Spleen (tissue), 11 donors: ENCODE data around the gene COL11A1. TPM values are rescaled to one million over a fixed set of nuclear protein-coding genes. Genes with fewer than 3 reads are reported as not detected.

ENCODE experiments used
- DNase-seq: peaks from one replicate; pipeline ENCODE4 v3.0.0-alpha.2; 2020
- H3K27ac ChIP-seq, 8 donors: fragments of 200-600 bp; sonication (generic) in 7 of 8; 1 replicate in 4 of 8; 2 replicates in 4 of 8; pipeline versions ENCODE4 v1.5.0 to v1.8.0; 2016 to 2021; ENCODE audit warnings: inconsistent platforms in 4 of 8, mild to moderate bottlenecking in 4 of 8, moderate library complexity in 1 of 8
- H3K27me3 ChIP-seq, 7 donors: fragments of 200-600 bp; sonication (generic) in 6 of 7; replicated peaks in 1 of 7; 1 replicate in 4 of 7; 2 replicates in 3 of 7; pipeline versions ENCODE4 v1.5.0 to v1.8.0; 2016 to 2021; ENCODE audit warnings: inconsistent platforms in 3 of 7, mild to moderate bottlenecking in 1 of 7
- H3K36me3 ChIP-seq, 6 donors: fragments of 200-600 bp; sonication (generic) in 5 of 6; 1 replicate in 4 of 6; 2 replicates in 2 of 6; pipeline versions ENCODE4 v1.5.0 to v1.8.0; 2016 to 2021; ENCODE audit warnings: inconsistent platforms in 2 of 6
- H3K4me1 ChIP-seq, 6 donors: fragments of 200-600 bp; sonication (generic) in 5 of 6; 1 replicate in 3 of 6; 2 replicates in 3 of 6; pipeline versions ENCODE4 v1.5.0 to v1.8.0; 2016 to 2021; ENCODE audit warnings: inconsistent platforms in 3 of 6
- H3K4me3 ChIP-seq, 8 donors: fragments of 200-600 bp; sonication (generic) in 7 of 8; 1 replicate in 4 of 8; 2 replicates in 4 of 8; pipeline versions ENCODE4 v1.5.0 to v1.8.0; 2016 to 2021; ENCODE audit warnings: inconsistent platforms in 4 of 8, mild to moderate bottlenecking in 4 of 8, moderate library complexity in 2 of 8
- H3K9me3 ChIP-seq, 8 donors: fragments of 200-600 bp; sonication (generic) in 7 of 8; 1 replicate in 4 of 8; 2 replicates in 4 of 8; pipeline versions ENCODE4 v1.5.0 to v1.8.0; 2016 to 2021; ENCODE audit warnings: inconsistent platforms in 4 of 8
- CTCF ChIP-seq, 11 experiments: fragments of 200-600 bp in 7 of 11; fragments of 450-650 bp in 4 of 11; sonication (generic) in 4 of 11; IDR thresholded peaks in 8 of 11; conservative IDR thresholded peaks in 3 of 11; 1 replicate in 7 of 11; 2 replicates in 4 of 11; pipeline versions ENCODE4 v1.4.0 to v1.8.0; 2016 to 2021; ENCODE audit warnings: antibody characterized with exemption in 11 of 11, inconsistent platforms in 4 of 11, mild to moderate bottlenecking in 1 of 11
- POLR2A ChIP-seq, 3 donors: fragments of 450-650 bp; IDR thresholded peaks; one replicate each; pipeline ENCODE4 v1.5.1; 2017; ENCODE audit warnings: antibody characterized with exemption in 3 of 3, mild to moderate bottlenecking in 1 of 3
- POLR2AphosphoS5 ChIP-seq, 3 donors: sonication (generic); formaldehyde crosslinking; IDR thresholded peaks; one replicate each; pipeline ENCODE4 v1.5.1; 2017; ENCODE audit warnings: antibody characterized with exemption in 3 of 3
- WGBS, 5 donors: extraction: QIAGEN DNeasy Blood & Tissue Kit in 3 of 5; methylation state at CpG; one replicate each; pipeline versions ENCODE4 v1.1.5 to v1.1.7; 2013 to 2018; 5-methylcytosine and 5-hydroxymethylcytosine counted together
- intact Hi-C: fragments of 100-400 bp; cut with DNase I; formaldehyde crosslinking; loops from one replicate; pipeline ENCODE4 v1.15.0; 2023; ENCODE audit warnings: low total_unique reads
- polyA plus RNA-seq, 3 donors: library from polyadenylated mRNA; stranded (reverse); fragments of 200-250 nt; gene quantifications; one replicate each; pipeline ENCODE4 v1.2.1, GENCODE V29; 2013
- total RNA-seq, 7 donors: library from RNA; depleted of rRNA in 3 of 7; stranded (reverse); fragments of >200 nt in 3 of 7; fragmentation: NEBNext Ultra II Directional in 4 of 7; extraction: Animal tissue kit (Norgen Biotek cat#: 25700) in 4 of 7; gene quantifications; one replicate each; pipeline versions ENCODE4 v1.1.0 to v1.2.1, GENCODE V29; 2016 to 2021
- donor health status: healthy with polysubstance abuse.
- donor health status: DM: no; HTN: no; CAD: no; lungs with moderate emphysema.
- donor health status: DM: no; HTN: no; CAD: no.
- donor health status: Bipolar disorder and iron deficiency.
- donor health status: healthy.
- donor health status: DM: no; HTN: no; CAD: no.
- donor health status: DM: yes; HTN: yes; CAD: no.

The COL11A1 gene
- total and polyA plus RNA-seq, 10 donors, result 0.02 to 11.1 (median 0.83) TPM; not detected in 1

GRCh38 chr1:102970496-102971078 lies 137.7 kb downstream of the COL11A1 start:
- DNase-seq, result no peak
- intact Hi-C loops, result no loop called here

GRCh38 chr1:102967786-102968185 lies 140.5 kb downstream of the COL11A1 start:
- Histone ChIP-seq H3K27ac (no peak overlapping the region), H3K4me3 (no peak overlapping the region), H3K4me1 (no peaks in the 10 kb centered on the region), H3K27me3 (no peaks in the 10 kb centered on the region), H3K36me3 (no peaks in the 10 kb centered on the region), H3K9me3 (no peaks in the 10 kb centered on the region)
- intact Hi-C loops, result no loop called here
- TF ChIP-seq CTCF (IDR thresholded peaks at IDR 0.05 in 8 of 11, conservative IDR thresholded peaks at IDR 0.05 in 3 of 11) (no peak), POLR2A (IDR thresholded peaks at IDR 0.05) (no peak), POLR2AphosphoS5 (IDR thresholded peaks at IDR 0.05) (no peak)
- no peak for DNase-seq
- WGBS, 5 donors, result 46 to 69% (median 61%) methylated on average over 1 of the region's 1 CpG

More at GRCh38 chr1:102970496-102971078, 137.7 kb downstream of the COL11A1 start:
- H3K9me3 ChIP-seq, result no peaks in the 10 kb centered on the region
- no peak overlapping the region for H3K4me3 ChIP-seq
- no peak overlapping the region for H3K27ac ChIP-seq
- H3K36me3 ChIP-seq, result no peaks in the 10 kb centered on the region
- no peaks in the 10 kb centered on the region for H3K27me3 ChIP-seq
- peak in 8 of 11 experiments; percentile 11 to 56 (median 48) for TF ChIP-seq CTCF (IDR thresholded peaks at IDR 0.05 in 8 of 11, conservative IDR thresholded peaks at IDR 0.05 in 3 of 11)
- no peak for TF ChIP-seq POLR2A (IDR thresholded peaks at IDR 0.05)
- no peaks in the 10 kb centered on the region for H3K4me1 ChIP-seq
- WGBS, 5 donors, result 59 to 67% (median 62%) methylated on average over 17 of the region's 17 CpGs

- DNase-seq, result no peak
- Histone ChIP-seq H3K9me3 (no peaks in the 10 kb centered on the region), H3K4me1 (no peaks in the 10 kb centered on the region), H3K27me3 (no peaks in the 10 kb centered on the region), H3K27ac (no peak overlapping the region), H3K4me3 (no peak overlapping the region), H3K36me3 (no peaks in the 10 kb centered on the region)
- no peak for TF ChIP-seq POLR2AphosphoS5 (IDR thresholded peaks at IDR 0.05)
- no peak for TF ChIP-seq POLR2A (IDR thresholded peaks at IDR 0.05)
- WGBS, 5 donors, result 84 to 87% (median 85%) methylated on average over 2 of the region's 2 CpGs
- intact Hi-C loops, result no loop called here
Observed at GRCh38 chr1:102961549-102961948, 146.8 kb downstream of the COL11A1 start.

- Histone ChIP-seq H3K36me3 (no peaks in the 10 kb centered on the region), H3K4me1 (no peaks in the 10 kb centered on the region), H3K4me3 (no peak overlapping the region), H3K27me3 (no peaks in the 10 kb centered on the region), H3K27ac (no peak overlapping the region), H3K9me3 (no peaks in the 10 kb centered on the region)
- intact Hi-C loops, result no loop called here
- no peak for TF ChIP-seq POLR2A (IDR thresholded peaks at IDR 0.05)
- TF ChIP-seq POLR2AphosphoS5 (IDR thresholded peaks at IDR 0.05), result no peak
- no peak for TF ChIP-seq CTCF (IDR thresholded peaks at IDR 0.05 in 8 of 11, conservative IDR thresholded peaks at IDR 0.05 in 3 of 11)
- DNase-seq, result no peak
- 81 to 90% (median 86%) methylated on average over 14 of the region's 14 CpGs for WGBS, 5 donors
Observed at GRCh38 chr1:102954576-102954975, 153.7 kb downstream of the COL11A1 start.

- TF ChIP-seq POLR2AphosphoS5 (IDR thresholded peaks at IDR 0.05) (no peak), CTCF (IDR thresholded peaks at IDR 0.05 in 8 of 11, conservative IDR thresholded peaks at IDR 0.05 in 3 of 11) (no peak), POLR2A (IDR thresholded peaks at IDR 0.05) (no peak)
- H3K4me1 ChIP-seq, result no peaks in the 10 kb centered on the region
- no peaks in the 10 kb centered on the region for H3K9me3 ChIP-seq
- no peak for DNase-seq
- intact Hi-C loops, result no loop called here
- no peak overlapping the region for H3K4me3 ChIP-seq
- no peaks in the 10 kb centered on the region for H3K27me3 ChIP-seq
- H3K36me3 ChIP-seq, result no peaks in the 10 kb centered on the region
- no peak overlapping the region for H3K27ac ChIP-seq
Observed at GRCh38 chr1:102952400-102952799, 155.9 kb downstream of the COL11A1 start.
